HL-60 (cell line): Measurements from ENCODE around the gene LIPJ.

Source experiments
- DNase-seq, 2 experiments: peaks; one replicate each; pipeline ENCODE4 v3.0.0-alpha.2; 2010 to 2020; ENCODE audit warnings: low read depth in 1 of 2, low spot score in 1 of 2
- H3K27ac ChIP-seq: fragments of 250-450 bp; sonication (Bioruptor Pico); replicated peaks from 2 replicates; pipeline ENCODE4 v1.5.1; 2020; ENCODE audit warnings: mild to moderate bottlenecking, moderate library complexity
- H3K27me3 ChIP-seq: fragments of 250-450 bp; sonication (Bioruptor Pico); 2 replicates; pipeline ENCODE4 v1.5.1; 2021; ENCODE audit warnings: mild to moderate bottlenecking, moderate library complexity; ENCODE audit not compliant: insufficient read depth, poor library complexity, severe bottlenecking
- H3K4me3 ChIP-seq: replicated peaks from 2 replicates; pipeline ENCODE4 v1.5.1; 2011; ENCODE audit warnings: mild to moderate bottlenecking, control low read depth, low read length; ENCODE audit not compliant: insufficient read depth
- GABPA ChIP-seq: IDR thresholded peaks from 2 replicates; pipeline ENCODE4 v1.6.1; 2012; ENCODE audit warnings: low read depth
- POLR2AphosphoS5 ChIP-seq: IDR thresholded peaks from 2 replicates; pipeline ENCODE4 v1.6.1; 2012; ENCODE audit warnings: low read depth
- SPI1 ChIP-seq: IDR thresholded peaks from 2 replicates; pipeline ENCODE4 v1.6.1; 2012; ENCODE audit warnings: low read depth, mild to moderate bottlenecking, borderline replicate concordance
- long read RNA-seq: library from polyadenylated mRNA; unstranded; transcript quantifications from one replicate; pipeline ENCODE4 v2.0.0, GENCODE V29; 2020
- TF ChIP-seq, protein P1 (sequence below): IDR thresholded peaks from 2 replicates; pipeline ENCODE4 v1.6.1; 2012; ENCODE audit warnings: low read depth; ENCODE audit not compliant: insufficient replicate concordance
- TF ChIP-seq, protein P2 (sequence below): IDR thresholded peaks from one replicate; pipeline ENCODE4 v1.5.1; 2011; ENCODE audit warnings: low read length, control low read depth, inconsistent platforms; ENCODE audit not compliant: insufficient read depth

LIPJ gene, protein sequence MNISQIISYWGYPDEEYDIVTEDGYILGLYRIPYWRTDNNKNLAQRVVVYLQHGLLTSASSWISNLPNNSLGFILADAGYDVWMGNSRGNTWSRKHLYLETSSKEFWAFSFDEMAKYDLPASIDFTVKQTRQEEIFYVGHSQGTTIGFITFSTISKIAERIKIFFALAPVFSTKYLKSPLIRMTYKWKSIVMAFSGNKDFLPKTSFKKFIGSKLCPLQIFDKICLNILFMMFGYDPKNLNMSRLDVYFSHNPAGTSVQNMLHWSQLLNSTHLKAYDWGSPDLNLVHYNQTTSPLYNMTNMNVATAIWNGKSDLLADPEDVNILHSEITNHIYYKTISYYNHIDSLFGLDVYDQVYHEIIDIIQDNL
- long read RNA-seq = 0 reads

DNA sequence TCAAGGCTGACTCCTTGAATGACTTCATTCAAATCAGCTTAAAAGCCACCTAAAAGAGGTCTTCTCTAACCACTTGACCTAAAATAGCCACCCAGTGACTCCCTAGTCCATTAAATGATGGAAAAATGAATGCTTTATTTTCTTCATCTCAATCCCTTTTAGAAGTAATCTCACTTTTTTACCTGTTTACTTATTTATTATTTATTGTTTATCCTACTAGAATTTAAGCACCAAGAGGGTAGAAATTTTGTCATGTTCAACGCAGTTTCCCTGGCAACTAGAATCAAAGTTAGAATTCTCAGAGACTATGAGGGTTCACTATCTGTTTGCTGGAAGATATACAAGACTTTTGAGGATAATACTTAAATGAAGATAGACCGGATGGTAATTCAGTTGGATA lies at the start of gene LIPJ:
TSS of gene LIPJ (plus strand) at position 301 of the 400 bp plus-strand sequence. CDS start 3,926 bp downstream, outside the sequence.
- TF ChIP-seq, protein P1, sequence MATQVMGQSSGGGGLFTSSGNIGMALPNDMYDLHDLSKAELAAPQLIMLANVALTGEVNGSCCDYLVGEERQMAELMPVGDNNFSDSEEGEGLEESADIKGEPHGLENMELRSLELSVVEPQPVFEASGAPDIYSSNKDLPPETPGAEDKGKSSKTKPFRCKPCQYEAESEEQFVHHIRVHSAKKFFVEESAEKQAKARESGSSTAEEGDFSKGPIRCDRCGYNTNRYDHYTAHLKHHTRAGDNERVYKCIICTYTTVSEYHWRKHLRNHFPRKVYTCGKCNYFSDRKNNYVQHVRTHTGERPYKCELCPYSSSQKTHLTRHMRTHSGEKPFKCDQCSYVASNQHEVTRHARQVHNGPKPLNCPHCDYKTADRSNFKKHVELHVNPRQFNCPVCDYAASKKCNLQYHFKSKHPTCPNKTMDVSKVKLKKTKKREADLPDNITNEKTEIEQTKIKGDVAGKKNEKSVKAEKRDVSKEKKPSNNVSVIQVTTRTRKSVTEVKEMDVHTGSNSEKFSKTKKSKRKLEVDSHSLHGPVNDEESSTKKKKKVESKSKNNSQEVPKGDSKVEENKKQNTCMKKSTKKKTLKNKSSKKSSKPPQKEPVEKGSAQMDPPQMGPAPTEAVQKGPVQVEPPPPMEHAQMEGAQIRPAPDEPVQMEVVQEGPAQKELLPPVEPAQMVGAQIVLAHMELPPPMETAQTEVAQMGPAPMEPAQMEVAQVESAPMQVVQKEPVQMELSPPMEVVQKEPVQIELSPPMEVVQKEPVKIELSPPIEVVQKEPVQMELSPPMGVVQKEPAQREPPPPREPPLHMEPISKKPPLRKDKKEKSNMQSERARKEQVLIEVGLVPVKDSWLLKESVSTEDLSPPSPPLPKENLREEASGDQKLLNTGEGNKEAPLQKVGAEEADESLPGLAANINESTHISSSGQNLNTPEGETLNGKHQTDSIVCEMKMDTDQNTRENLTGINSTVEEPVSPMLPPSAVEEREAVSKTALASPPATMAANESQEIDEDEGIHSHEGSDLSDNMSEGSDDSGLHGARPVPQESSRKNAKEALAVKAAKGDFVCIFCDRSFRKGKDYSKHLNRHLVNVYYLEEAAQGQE = no peak
- TF ChIP-seq POLR2AphosphoS5 = no peak
- TF ChIP-seq, protein P2, sequence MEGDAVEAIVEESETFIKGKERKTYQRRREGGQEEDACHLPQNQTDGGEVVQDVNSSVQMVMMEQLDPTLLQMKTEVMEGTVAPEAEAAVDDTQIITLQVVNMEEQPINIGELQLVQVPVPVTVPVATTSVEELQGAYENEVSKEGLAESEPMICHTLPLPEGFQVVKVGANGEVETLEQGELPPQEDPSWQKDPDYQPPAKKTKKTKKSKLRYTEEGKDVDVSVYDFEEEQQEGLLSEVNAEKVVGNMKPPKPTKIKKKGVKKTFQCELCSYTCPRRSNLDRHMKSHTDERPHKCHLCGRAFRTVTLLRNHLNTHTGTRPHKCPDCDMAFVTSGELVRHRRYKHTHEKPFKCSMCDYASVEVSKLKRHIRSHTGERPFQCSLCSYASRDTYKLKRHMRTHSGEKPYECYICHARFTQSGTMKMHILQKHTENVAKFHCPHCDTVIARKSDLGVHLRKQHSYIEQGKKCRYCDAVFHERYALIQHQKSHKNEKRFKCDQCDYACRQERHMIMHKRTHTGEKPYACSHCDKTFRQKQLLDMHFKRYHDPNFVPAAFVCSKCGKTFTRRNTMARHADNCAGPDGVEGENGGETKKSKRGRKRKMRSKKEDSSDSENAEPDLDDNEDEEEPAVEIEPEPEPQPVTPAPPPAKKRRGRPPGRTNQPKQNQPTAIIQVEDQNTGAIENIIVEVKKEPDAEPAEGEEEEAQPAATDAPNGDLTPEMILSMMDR = no peak
- TF ChIP-seq GABPA = no peak
- TF ChIP-seq SPI1 = no peak
- no peak within 1 kb of the TSS for H3K4me3 ChIP-seq
- DNase-seq = no peak
- H3K27me3 ChIP-seq = no peaks in the 10 kb centered on the region
- H3K27ac ChIP-seq = no peak within 1 kb of the TSS

DNA sequence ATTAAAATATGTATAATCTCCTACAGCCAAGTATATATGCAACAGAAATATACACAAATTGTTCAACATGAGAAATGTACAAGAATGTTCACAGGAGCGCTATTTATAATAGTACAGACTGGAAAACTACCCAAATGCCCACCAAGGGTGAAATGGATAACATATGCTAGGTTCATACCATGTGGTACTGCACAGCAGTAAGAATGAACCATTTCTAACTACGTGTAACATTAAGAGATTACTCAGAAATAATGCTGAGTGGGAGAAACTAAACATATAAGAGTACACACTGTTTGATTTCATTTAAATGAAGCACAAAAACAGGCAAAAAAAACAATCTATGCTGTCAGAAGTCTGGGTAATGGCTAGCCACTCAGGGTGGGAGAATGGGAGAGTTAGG lies 49.2 kb upstream of the LIPJ start:
- TF ChIP-seq, protein P1 = no peak
- no peak for TF ChIP-seq POLR2AphosphoS5
- TF ChIP-seq, protein P2 = no peak
- TF ChIP-seq GABPA = no peak
- TF ChIP-seq SPI1 = no peak
- no peaks in the 10 kb centered on the region for H3K27me3 ChIP-seq
- no peak overlapping the region for H3K4me3 ChIP-seq
- H3K27ac ChIP-seq = no peak overlapping the region
- no peak for DNase-seq

DNA sequence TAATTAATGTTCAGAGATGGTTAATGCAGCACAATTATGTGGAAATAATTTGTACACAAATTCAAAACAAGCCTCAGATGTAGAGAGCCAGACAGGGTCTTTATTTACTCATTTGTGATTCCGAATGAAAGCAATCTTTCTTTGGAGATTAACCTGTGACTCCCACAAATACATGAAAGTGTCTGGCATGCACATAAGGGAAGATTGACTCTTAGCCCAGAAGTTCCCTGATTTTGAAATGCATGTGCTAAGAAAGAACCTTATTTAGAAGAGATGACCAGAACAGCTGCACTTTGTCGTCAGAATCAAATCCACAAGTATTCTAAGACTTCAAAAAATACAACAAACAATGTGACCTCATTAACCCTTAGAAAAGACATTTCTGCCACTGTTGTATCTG lies 48.5 kb upstream of the LIPJ start:
- Histone ChIP-seq H3K4me3 (no peak overlapping the region), H3K27me3 (no peaks in the 10 kb centered on the region), H3K27ac (no peak overlapping the region)
- no peak for TF ChIP-seq GABPA
- TF ChIP-seq, protein P2 = no peak
- TF ChIP-seq SPI1 = no peak
- TF ChIP-seq, protein P1 = no peak
- no peak for TF ChIP-seq POLR2AphosphoS5
- DNase-seq = no peak
